HCT116 (cell line): Measurements from ENCODE around the gene DFFA.

Experiments used
- ZNF274 ChIP-seq: fragments of 200-500 bp; sonication (Bioruptor generic); IDR thresholded peaks from 2 replicates; pipeline ENCODE4 v1.6.1; 2014; ENCODE audit warnings: mild to moderate bottlenecking, low read depth, low read length, inconsistent platforms
- TF ChIP-seq, protein P1 (sequence below), 3 experiments: fragments of 200-600 bp in 1 of 3; sonication (generic) in 1 of 3; IDR thresholded peaks in 2 of 3; conservative IDR thresholded peaks in 1 of 3; 2 replicates each; pipeline ENCODE4 v1.5.1; 2012 to 2017; ENCODE audit warnings: low read depth in 2 of 3, low read length in 2 of 3, antibody characterized with exemption in 1 of 3, borderline replicate concordance in 1 of 3, control low read depth in 1 of 3, mild to moderate bottlenecking in 1 of 3, mixed read lengths in 1 of 3, mixed run types in 1 of 3, moderate library complexity in 1 of 3; ENCODE audit not compliant: insufficient read depth in 1 of 3

- no peak for TF ChIP-seq ZNF274
- TF ChIP-seq, protein P1, sequence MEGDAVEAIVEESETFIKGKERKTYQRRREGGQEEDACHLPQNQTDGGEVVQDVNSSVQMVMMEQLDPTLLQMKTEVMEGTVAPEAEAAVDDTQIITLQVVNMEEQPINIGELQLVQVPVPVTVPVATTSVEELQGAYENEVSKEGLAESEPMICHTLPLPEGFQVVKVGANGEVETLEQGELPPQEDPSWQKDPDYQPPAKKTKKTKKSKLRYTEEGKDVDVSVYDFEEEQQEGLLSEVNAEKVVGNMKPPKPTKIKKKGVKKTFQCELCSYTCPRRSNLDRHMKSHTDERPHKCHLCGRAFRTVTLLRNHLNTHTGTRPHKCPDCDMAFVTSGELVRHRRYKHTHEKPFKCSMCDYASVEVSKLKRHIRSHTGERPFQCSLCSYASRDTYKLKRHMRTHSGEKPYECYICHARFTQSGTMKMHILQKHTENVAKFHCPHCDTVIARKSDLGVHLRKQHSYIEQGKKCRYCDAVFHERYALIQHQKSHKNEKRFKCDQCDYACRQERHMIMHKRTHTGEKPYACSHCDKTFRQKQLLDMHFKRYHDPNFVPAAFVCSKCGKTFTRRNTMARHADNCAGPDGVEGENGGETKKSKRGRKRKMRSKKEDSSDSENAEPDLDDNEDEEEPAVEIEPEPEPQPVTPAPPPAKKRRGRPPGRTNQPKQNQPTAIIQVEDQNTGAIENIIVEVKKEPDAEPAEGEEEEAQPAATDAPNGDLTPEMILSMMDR (IDR thresholded peaks at IDR 0.05 in 2 of 3, conservative IDR thresholded peaks at IDR 0.05 in 1 of 3; ENCODE audit: borderline replicate concordance in 1 of 3, insufficient read depth in 1 of 3, low read depth in 2 of 3, low read length in 2 of 3), result no peak
These were observed 22.6 kb downstream of the DFFA start, which contains the start of gene CORT for GRCh38 chr1:10449751-10450150.
